GM18870 (cell line): ENCODE results near the gene FCN2.

Experiments
- ATAC-seq: cut with Tn5 transposase; IDR thresholded peaks from one replicate; pipeline ENCODE4 v1.9.1; 2021; ENCODE audit warnings: moderate library complexity; ENCODE audit not compliant: unreplicated experiment

Gene FCN2

GRCh38 chr9:134880484-134881312 is at the start of gene FCN2:
TSS of gene FCN2 (plus strand) at chr9:134880810. CDS start at chr9:134880822, 12 bp downstream.
- no peak for ATAC-seq

- ATAC-seq, result no peak
Measured at GRCh38 chr9:134830926-134831720, 49.5 kb upstream of the FCN2 start.

GRCh38 chr9:134832471-134832870 is 48.1 kb upstream of the FCN2 start:
- no peak for ATAC-seq

- ATAC-seq, result no peak
Measured at GRCh38 chr9:134833294-134833880, 47.2 kb upstream of the FCN2 start.

GRCh38 chr9:134834217-134834956 is 46.2 kb upstream of the FCN2 start:
- ATAC-seq, result no peak

GRCh38 chr9:134834957-134835419 is 45.6 kb upstream of the FCN2 start:
- no peak for ATAC-seq

- no peak for ATAC-seq
Measured at GRCh38 chr9:134835448-134835847, 45.2 kb upstream of the FCN2 start.

- no peak for ATAC-seq
Measured at GRCh38 chr9:134835987-134836386, 44.6 kb upstream of the FCN2 start.

- ATAC-seq, result no peak
Measured at GRCh38 chr9:134836406-134836970, 44.1 kb upstream of the FCN2 start.

- no peak for ATAC-seq
Measured at GRCh38 chr9:134837529-134837928, 43.1 kb upstream of the FCN2 start.

GRCh38 chr9:134838651-134839454 is 41.8 kb upstream of the FCN2 start:
- ATAC-seq, result no peak

- no peak for ATAC-seq
Measured at GRCh38 chr9:134839455-134840125, 41.0 kb upstream of the FCN2 start.

- ATAC-seq, result no peak
Measured at GRCh38 chr9:134840511-134840910, 40.1 kb upstream of the FCN2 start.

- ATAC-seq, result no peak
Measured at GRCh38 chr9:134841180-134841904, 39.3 kb upstream of the FCN2 start.

- no peak for ATAC-seq
Measured at GRCh38 chr9:134842321-134842720, 38.3 kb upstream of the FCN2 start.

GRCh38 chr9:134843740-134844139 is 36.9 kb upstream of the FCN2 start:
- no peak for ATAC-seq

GRCh38 chr9:134844821-134845220 is 35.8 kb upstream of the FCN2 start:
- no peak for ATAC-seq

GRCh38 chr9:134846187-134846586 is 34.4 kb upstream of the FCN2 start:
- no peak for ATAC-seq

GRCh38 chr9:134846699-134847098 is 33.9 kb upstream of the FCN2 start:
- no peak for ATAC-seq
